IPS-15b (cell line): ENCODE data around the gene MGA.

ENCODE experiments used
- H3K27me3 ChIP-seq: one replicate; pipeline ENCODE4 v1.6.1; 2013; ENCODE audit warnings: low read length; ENCODE audit not compliant: control insufficient read depth, insufficient read depth
- H3K36me3 ChIP-seq: one replicate; pipeline ENCODE4 v1.6.1; 2013; ENCODE audit warnings: low read length; ENCODE audit not compliant: control insufficient read depth, insufficient read depth
- H3K4me1 ChIP-seq: one replicate; pipeline ENCODE4 v1.6.1; 2013; ENCODE audit warnings: mild to moderate bottlenecking, low read length; ENCODE audit not compliant: control insufficient read depth, insufficient read depth
- H3K4me3 ChIP-seq: one replicate; pipeline ENCODE4 v1.5.1; 2013; ENCODE audit warnings: low read depth, low read length
- H3K9ac ChIP-seq: one replicate; pipeline ENCODE4 v1.6.1; 2013; ENCODE audit warnings: low read depth, mild to moderate bottlenecking, low read length
- H3K9me3 ChIP-seq: one replicate; pipeline ENCODE4 v1.6.1; 2013; ENCODE audit warnings: mild to moderate bottlenecking, low read length; ENCODE audit not compliant: control insufficient read depth, insufficient read depth

MGA gene

GRCh38 chr15:41789236-41789635 is 129.0 kb downstream of the MGA start:
- H3K9me3 ChIP-seq, result no peaks in the 10 kb centered on the region
- no peak overlapping the region for H3K4me3 ChIP-seq
- H3K9ac ChIP-seq, result no peak overlapping the region
- no peaks in the 10 kb centered on the region for H3K36me3 ChIP-seq
- peaks cover 24% of the 10 kb centered on the region for H3K4me1 ChIP-seq
- H3K27me3 ChIP-seq, result no peaks in the 10 kb centered on the region

- Histone ChIP-seq H3K9ac (no peak overlapping the region), H3K4me1 (peaks cover 24% of the 10 kb centered on the region), H3K9me3 (no peaks in the 10 kb centered on the region), H3K4me3 (no peak overlapping the region), H3K36me3 (no peaks in the 10 kb centered on the region), H3K27me3 (no peaks in the 10 kb centered on the region)
Observed at GRCh38 chr15:41789662-41790061, 129.5 kb downstream of the MGA start.

- Histone ChIP-seq H3K4me1 (peaks cover 24% of the 10 kb centered on the region), H3K9ac (no peak overlapping the region)
Observed at GRCh38 chr15:41790169-41790568, 130.0 kb downstream of the MGA start.

DNA sequence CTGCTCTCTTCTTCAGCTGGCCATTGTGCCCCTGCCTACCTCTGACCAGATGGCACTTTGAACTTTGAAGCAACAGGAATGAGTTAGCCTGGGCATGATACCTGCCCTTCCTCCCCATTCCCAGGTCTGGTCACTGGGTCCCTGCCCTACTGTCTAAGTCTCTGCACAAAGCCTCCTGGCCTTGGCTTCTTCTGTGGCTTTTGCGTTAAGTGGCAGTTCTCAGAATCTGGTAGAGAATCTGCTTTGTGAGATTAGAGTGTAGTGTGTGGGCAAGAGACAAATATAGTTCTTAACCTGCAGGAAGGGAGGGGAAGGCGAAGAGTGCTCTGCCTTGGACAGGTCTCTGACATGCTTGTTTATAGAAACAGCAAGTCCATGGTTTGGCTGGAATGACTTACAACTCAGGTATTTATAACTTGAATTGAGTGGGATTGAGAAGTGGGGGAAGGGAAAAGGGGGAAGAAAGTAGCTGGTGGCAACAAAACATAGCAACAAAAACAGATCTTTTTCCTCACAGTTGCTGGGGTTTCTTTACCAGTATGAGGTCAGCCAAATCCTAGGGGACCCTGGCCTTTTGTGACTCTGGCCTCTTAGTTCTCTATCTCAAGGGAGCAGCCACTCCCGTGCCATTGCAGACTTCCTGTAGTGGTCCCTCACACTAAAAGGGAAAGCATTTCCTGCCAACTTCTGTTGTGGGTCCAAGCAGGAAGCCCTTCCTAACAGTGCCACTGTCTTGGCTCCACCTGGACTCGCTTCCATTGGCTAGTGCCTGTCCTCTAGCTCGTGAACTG is 130.7 kb downstream of the MGA start:
- H3K9me3 ChIP-seq, result no peaks in the 10 kb centered on the region
- H3K4me3 ChIP-seq, result no peak overlapping the region
- no peaks in the 10 kb centered on the region for H3K36me3 ChIP-seq
- H3K9ac ChIP-seq, result no peak overlapping the region
- H3K4me1 ChIP-seq, result peaks cover 24% of the 10 kb centered on the region
- H3K27me3 ChIP-seq, result no peaks in the 10 kb centered on the region

More at GRCh38 chr15:41790169-41790568, 130.0 kb downstream of the MGA start:
- H3K4me3 ChIP-seq, result no peak overlapping the region
- H3K9me3 ChIP-seq, result no peaks in the 10 kb centered on the region
- H3K27me3 ChIP-seq, result no peaks in the 10 kb centered on the region
- no peaks in the 10 kb centered on the region for H3K36me3 ChIP-seq

DNA sequence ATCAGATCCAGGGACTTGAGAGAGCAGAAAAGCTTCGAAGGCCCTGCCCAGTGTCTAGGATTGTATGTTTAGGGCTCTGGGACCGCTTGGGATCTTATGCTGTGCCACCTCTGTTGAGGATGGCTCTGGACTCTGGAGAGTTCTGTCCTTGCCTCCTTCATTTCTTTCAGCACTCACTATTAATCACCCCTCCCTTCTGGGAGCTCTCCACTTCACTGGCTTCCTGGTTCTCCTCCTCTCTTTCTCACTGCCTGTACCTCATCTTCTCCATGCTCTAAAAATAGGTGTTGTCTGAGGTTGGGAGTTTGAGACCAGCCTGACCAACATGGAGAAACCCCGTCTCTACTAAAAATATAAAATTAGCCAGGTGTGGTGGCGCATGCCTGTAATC is 131.3 kb downstream of the MGA start:
- H3K4me1 ChIP-seq, result peaks cover 24% of the 10 kb centered on the region
- no peaks in the 10 kb centered on the region for H3K36me3 ChIP-seq
- H3K9me3 ChIP-seq, result no peaks in the 10 kb centered on the region
- H3K27me3 ChIP-seq, result no peaks in the 10 kb centered on the region
- H3K4me3 ChIP-seq, result no peak overlapping the region
- no peak overlapping the region for H3K9ac ChIP-seq

DNA sequence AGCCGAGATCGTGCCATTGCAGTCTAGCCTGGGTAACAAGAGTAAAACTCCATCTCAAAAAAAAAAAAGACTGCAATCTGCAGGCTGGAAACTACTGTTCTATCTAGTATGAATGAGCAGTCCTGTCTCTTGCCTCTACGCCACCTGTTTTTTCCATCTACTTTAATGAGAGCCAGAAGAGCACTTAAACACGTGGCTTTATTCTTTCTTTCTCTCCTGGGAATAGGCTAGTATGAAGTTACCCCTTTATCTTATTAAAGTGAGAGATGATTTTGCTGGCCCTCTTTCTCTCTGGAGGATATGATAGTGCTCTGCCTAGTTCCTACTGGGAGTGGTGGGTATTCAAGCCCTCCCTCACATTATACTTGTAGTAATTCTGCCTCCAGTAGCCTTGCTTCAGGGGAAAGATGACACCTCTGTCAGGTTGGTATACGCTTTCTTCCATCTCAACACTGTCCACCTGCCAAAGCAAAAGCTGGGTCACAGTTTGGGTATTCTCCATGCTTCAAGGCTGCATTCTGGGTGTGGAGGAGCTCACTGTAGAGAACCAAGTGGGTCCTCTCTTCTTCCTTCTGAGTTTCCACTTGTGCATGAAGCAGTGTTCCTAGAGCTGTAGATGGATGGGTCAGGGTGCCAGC is 131.9 kb downstream of the MGA start:
- Histone ChIP-seq H3K9me3 (no peaks in the 10 kb centered on the region), H3K27me3 (no peaks in the 10 kb centered on the region), H3K4me1 (peaks cover 24% of the 10 kb centered on the region), H3K9ac (no peak overlapping the region), H3K4me3 (no peak overlapping the region), H3K36me3 (no peaks in the 10 kb centered on the region)

- Histone ChIP-seq H3K9me3 (no peaks in the 10 kb centered on the region), H3K4me3 (no peak overlapping the region), H3K4me1 (peaks cover 22% of the 10 kb centered on the region), H3K27me3 (no peaks in the 10 kb centered on the region), H3K9ac (no peak overlapping the region), H3K36me3 (no peaks in the 10 kb centered on the region)
Observed at GRCh38 chr15:41794081-41794480, 133.9 kb downstream of the MGA start.

DNA sequence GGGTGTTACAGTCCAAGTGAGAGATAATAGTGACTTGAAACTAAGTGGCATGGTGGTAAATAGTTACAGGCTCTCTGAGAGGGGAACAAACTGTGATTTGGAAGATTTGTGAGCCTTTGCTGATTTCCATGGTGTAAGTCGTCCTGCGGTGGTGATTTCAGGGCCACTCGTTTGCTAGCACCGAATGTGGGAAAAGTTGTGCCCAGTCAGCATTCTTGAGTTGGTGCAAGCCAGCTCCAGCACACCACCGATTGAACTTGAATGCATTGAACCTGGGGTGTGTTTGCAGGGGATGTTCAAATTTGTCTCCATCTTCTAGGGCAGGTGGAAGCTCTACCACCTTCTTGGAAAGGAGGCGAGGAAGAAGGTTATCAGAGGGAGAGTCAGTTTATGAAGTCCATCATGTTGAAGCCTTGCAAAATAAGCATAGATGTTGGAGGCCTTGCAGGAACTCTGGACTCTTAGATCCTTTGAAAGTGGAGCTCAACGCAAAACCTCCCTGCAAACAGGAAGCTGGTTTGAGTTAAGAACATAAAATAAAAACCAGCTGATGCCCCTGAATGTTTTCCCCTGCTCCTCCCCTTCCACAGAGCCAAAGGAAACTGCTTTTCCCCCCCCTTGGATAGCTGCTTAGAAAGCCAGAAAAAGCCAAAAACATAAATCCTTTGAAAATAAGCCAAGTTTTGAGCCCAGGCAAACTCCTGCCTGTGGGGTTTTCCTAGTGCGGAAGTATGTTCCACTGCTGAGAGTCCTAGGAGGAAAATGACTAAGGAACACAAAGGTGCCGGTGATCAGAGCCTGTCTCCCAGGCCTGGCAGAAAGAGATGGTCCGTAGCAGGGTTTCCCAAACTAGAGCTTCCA is 136.0 kb downstream of the MGA start:
- no peaks in the 10 kb centered on the region for H3K36me3 ChIP-seq
- H3K9me3 ChIP-seq, result no peaks in the 10 kb centered on the region
- H3K27me3 ChIP-seq, result no peaks in the 10 kb centered on the region
- H3K9ac ChIP-seq, result no peak overlapping the region
- peaks cover under 1% of the 10 kb centered on the region for H3K4me1 ChIP-seq
- no peak overlapping the region for H3K4me3 ChIP-seq

- Histone ChIP-seq H3K4me1 (no peaks in the 10 kb centered on the region), H3K9me3 (no peaks in the 10 kb centered on the region), H3K9ac (no peak overlapping the region), H3K36me3 (no peaks in the 10 kb centered on the region), H3K27me3 (no peaks in the 10 kb centered on the region), H3K4me3 (no peak overlapping the region)
Observed at GRCh38 chr15:41797201-41797944, 137.2 kb downstream of the MGA start.

DNA sequence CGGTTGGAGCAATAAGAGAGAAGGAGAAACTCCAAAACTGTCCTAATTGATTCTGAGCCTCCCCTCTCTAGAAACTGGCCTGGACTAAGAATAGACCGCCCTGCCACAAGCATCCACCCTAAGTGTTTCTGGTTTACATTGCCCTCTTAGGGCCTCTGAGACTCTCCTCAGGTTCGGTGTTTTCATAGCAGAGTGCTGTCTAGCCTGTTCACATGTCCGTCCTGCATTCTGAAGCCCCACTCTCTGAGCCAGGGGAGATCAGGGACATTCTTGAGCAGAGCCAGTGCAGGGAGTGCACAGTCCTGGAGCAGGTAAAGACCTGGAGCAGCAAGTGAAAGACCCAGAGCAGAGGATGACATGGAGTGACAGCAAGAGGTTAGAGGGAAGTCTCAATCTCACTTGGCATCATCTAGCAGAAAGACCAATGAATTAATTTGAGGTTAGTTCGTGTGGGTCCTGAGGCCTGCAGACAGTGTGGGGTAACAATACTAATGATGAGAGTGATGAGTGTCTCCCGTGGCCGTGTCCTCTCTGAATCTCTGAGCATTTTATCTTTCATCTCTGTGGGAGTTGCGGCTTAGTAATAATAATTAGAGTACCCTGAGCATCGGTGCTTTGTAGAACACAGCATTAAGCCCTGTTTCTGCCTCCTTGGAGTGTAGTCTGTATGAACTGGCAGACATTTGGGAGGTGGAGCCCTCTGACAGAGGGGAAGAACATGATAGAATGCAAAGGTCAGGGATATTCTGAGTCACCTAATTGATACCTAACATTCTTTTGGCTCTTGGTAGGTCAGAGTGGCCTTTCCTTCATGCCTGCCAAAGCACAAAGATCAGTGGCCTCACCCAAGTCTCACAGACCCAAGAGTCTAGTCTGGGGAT is 138.6 kb downstream of the MGA start:
- Histone ChIP-seq H3K4me3 (no peak overlapping the region), H3K36me3 (no peaks in the 10 kb centered on the region), H3K9ac (no peak overlapping the region), H3K9me3 (no peaks in the 10 kb centered on the region), H3K27me3 (no peaks in the 10 kb centered on the region), H3K4me1 (no peaks in the 10 kb centered on the region)

- Histone ChIP-seq H3K36me3 (no peaks in the 10 kb centered on the region), H3K9me3 (no peaks in the 10 kb centered on the region), H3K9ac (no peak overlapping the region), H3K4me1 (no peaks in the 10 kb centered on the region), H3K4me3 (no peak overlapping the region), H3K27me3 (no peaks in the 10 kb centered on the region)
Observed at GRCh38 chr15:41799488-41799805, 139.2 kb downstream of the MGA start.
